ENCODE results near the gene DRC3.
"Not testable (repeated sequence)": the region's sequence is repeated elsewhere in the genome, so short reads cannot be mapped to it uniquely, and the experiment has no call there.

DRC3 gene

GRCh38 chr17:17994271-17995069 is 21.8 kb downstream of the DRC3 start:
- peak in 1 of 2 donors; percentile 35 for DNase-seq

DNA sequence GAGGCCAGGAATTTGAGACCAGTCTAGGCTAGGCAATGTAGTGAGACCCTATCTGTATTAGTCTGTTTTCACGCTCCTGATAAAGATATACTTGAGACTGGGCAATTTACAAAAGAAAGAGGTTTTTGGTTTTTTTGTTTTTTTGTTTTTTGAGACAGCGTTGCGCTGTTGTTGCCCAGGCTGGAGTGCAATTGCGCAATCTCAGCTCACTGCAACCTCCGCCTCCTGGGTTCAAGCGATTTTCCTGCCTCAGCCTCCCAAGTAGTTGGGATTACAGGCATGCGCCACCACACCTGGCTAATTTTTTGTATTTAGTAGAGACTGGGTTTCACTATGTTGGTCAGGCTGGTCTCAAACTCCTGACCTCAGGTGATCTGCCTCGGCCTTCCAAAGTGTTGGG is 23.2 kb downstream of the DRC3 start:
- DNase-seq = not testable (repeated sequence)

DNA sequence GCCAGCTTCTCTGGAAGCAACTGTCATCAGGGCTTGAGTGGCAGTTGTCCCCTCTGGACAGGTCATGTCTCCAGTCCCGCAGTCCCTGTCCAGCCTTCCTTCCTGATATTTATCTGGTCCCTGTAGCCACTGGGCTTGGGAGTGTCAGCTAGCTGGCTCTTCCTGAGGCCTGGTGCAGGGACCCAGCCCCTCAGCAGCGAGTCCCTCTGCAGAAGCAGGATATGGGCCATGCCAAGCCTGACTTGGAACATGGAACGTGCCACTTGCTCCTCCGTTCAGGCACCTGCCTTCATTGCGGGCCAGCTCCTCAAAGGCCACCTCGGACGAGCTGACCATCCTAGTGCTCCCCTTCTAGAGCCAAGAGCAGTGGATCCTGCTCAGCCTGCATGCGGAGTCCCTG is 26.3 kb downstream of the DRC3 start:
- no peak for DNase-seq

- DNase-seq = no peak
Observed at GRCh38 chr17:17999364-18000029, 26.8 kb downstream of the DRC3 start.

DNA sequence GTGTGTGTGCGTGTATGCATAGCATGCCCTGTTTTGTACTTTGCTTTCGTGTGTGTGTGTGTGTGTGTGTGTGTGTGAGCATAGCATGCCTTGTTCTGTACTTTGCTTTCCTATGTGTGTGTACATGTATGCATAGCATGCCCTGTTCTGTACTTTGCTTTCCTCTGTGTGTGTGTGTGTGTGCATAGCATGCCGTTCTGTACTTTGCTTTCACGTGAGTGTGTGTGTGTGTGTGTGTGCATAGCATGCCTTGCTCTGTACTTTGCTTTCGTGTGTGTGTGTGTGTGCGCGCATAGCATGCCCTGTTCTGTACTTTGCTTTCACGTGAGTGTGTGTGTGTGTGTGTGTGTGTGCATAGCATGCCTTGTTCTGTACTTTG is 27.4 kb downstream of the DRC3 start:
- no peak for DNase-seq

DNA sequence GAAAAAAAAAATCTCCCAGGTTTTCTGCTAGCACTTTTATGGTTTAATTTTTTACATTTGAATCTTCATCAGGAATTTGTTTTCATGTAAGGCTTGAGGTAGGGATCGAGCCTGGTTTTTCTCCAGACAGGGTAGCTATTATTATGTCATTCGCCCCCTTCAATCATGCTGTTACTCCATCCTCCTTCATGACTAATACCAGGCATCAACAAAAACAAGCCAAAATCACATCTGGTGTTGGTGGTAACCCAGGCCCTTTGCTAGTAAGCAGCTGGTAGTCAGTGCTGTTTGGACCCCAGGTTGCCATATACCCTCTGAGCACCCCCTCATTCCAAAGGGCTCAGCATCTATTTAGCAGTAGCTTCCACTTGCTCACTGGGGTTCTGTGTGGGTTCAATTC is 29.5 kb downstream of the DRC3 start:
- no peak for DNase-seq

DNA sequence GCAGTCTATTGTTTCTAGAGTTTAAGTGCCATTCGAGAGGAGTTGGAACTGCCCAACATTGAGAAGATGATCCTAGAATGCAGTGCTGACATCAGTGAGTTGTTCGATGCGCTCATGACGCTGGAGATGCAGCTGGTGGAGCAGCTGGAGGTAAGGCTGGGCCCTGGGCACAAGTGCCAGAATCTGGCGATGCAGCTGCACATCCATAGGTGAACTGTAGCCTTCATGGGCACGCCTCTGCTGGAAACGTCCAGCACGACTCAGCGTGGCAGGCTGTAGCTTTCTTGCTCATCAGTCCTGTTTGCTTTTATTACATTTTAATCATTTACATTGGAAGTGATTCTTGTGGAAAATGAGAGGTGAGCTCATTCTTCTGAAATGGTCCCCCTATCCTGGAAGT is 31.7 kb downstream of the DRC3 start:
- DNase-seq = no peak

- DNase-seq = no peak
Observed at GRCh38 chr17:18004884-18005305, 32.2 kb downstream of the DRC3 start.

DNA sequence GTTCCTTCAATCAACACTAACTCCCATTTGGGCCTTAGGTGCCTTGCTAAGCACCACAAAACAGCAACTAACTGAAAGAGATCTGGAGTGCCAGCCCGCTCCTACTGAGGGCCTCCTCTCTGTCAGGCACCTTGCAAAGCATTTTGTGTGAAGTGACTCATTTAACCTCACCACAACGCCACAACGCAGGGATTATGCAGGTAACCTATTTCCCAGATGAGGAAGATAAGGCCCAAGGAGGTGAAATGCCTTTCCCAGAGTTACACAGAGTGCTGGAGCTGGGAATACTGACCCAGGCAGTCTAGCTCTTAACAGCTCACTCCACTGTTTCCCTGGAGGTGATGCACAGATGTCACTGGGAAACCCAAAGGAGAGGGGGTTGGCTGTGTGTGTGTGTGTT is 32.8 kb downstream of the DRC3 start:
- DNase-seq = no peak

GRCh38 chr17:18006495-18007239 is 34.0 kb downstream of the DRC3 start:
- no peak for DNase-seq

DNA sequence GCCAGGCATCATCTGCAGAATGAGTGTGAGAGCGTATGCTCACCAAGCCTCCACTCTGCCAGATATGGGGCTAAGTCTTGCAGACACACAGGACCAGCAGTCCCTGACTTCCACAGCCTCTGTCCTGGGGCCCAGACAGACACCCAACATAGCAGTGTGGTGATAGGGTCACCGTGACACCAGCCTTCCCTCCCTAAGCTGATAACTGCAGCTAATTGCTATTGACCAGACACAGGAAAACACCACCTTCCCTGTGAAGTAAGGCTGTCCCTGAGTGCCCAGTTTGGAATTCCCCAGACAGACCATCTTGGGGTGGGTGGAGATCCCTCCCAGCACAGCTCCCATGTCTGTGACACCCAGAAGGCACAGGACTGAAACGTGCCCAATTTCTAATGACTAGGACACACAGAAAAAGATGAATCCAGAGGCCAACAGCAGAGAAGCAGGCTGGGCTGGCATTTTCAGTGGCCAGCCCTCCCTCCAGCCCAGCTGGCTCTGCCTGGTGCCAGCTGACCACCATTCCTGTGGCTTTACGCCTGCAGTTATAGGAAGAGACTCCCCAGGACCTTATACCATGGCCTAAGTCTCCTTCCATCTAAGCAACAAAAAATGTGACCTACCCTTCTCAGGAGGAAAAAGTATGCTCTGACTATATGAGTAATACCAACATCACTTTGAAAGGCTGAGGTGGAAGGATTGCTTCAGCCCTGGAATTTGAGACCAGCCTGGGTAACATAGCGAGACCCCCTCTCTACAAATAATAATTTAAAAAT is 36.0 kb downstream of the DRC3 start:
- DNase-seq = peak in 1 of 2 donors; percentile 14

DNA sequence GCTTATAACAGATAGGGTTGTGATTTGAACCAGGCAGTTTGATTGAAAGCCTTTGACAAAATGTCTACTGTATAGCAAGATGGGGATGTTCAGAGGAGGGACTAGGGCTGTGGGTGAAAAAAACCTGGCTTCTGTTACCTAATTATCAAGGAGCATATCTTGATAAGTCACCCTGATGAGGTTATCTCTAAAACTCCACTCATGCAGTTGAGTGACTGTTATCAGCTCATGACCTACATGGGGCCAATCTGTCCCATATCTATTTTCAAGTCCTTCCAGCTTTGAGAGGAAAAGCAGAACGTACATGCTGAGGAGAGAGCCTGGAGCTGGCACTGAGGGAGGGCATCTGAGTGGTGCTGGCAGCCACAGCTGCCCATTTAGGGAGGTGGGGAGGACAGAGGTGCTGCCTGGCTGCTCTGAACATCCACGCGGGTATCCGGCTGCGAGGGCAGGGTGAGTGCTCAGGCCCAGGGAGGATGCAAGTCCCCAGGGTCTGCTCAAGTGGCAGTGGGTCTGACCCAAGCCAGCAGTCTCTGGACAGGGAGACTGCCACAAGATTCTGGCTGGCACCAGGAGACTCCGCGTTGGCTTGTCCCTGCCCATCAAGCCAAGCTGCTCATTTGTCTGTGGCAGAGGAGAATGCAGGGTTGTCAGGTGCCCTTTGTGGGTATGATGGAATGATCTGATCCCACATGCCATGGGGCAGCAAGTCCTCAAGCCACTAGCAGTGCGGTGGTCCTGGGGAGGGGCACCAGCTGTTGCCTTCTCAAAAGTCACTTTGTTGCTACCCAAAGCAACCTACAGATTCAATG is 37.2 kb downstream of the DRC3 start:
- no peak for DNase-seq

DNA sequence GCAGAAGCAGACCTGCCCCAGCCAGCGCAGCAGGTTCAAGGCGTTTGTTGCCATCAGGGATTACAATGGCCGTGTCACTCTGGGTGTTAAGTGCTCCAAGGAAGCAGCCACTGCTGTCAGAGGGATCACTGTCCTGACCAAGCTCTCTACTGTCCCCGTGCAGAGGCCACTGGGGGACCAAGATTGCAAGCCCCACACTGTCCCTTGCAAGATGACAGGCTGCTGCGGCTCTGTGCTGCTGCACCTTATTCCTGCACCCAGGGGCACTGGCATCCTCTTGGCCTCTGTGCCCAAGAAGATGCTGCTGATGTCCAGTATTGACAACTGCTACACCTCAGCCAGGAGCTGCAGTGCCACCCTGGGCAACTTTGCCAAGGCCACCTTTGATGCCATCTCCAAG is 38.6 kb downstream of the DRC3 start:
- DNase-seq = no peak

GRCh38 chr17:18014006-18014405 is 41.3 kb downstream of the DRC3 start:
- DNase-seq = no peak

- no peak for DNase-seq
Observed at GRCh38 chr17:18015593-18015992, 42.9 kb downstream of the DRC3 start.

DNA sequence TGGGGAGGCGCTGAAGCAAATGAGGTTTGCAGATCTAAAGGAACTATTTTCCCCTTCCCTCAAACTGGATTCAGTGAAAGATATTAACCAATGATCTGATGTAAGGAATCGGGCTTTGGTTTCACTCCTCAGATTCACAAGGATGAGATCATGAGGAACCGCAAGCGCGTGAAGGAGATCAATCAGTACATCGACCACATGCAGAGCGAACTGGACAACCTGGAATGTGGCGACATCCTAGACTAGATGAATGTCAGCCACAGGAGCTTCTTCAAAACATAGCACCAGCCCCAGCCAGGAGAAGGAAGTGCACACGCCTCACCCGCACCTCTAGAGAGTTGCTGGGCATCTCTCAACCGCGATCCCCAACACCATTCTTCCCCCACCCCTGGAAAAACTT is 43.8 kb downstream of the DRC3 start:
- DNase-seq = no peak

DNA sequence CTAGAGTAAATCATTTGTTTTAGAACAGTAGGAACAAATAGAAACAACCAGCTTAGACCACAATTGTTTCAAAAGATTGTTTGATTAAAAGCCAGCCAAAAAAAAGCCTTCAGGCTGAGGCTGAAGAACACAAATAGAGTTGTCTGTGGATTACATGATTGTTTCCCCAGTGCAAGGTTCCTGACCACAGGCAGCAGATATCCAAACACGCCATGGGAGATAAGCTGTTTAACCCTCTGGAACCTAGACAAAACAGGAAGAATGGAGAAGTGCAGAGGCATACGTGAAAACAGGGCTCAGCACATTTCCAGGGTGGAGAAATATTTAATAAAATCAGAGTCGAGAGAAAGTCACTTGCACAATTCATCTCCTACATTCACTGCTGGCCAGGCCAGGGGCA is 45.3 kb downstream of the DRC3 start:
- no peak for DNase-seq

DNA sequence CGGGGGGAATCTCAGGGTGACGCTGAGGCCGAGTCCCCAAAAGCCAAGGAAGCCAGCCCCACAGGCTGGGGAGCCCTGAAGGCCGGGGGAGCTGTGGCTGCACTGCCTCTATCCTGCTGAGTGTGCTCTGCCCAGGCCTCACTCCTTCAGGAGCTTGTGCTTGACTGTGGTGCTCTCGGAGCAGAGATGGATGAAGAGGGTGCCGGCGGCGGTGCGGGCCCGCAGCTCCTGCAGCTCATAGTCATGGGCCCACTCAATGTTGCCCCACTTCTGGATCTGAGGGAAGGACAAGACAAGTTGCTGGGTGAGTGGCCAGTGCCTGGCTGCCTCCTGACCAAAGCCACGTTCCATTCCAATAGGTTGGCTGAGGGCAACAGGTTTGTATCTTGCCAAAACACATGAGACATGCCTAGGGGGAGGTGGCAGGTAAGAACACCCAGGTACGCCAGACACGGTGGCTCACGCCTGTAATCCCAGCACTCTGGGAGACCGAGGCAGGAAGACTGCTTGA is 45.8 kb downstream of the DRC3 start:
- DNase-seq = no peak

GRCh38 chr17:18019838-18020154 is 47.1 kb downstream of the DRC3 start:
- no peak for DNase-seq

- no peak for DNase-seq
Observed at GRCh38 chr17:18020971-18021370, 48.3 kb downstream of the DRC3 start.

GRCh38 chr17:18021372-18021771 is 48.7 kb downstream of the DRC3 start:
- no peak for DNase-seq
